GOT3 (cell line): Measurements from ENCODE around the gene SERPINB7.

Experiments used
- DNase-seq: peaks from one replicate; lab custom pipeline; 2025; ENCODE audit warnings: mixed read lengths; lab: John Stamatoyannopoulos, UW

SERPINB7 gene

DNA sequence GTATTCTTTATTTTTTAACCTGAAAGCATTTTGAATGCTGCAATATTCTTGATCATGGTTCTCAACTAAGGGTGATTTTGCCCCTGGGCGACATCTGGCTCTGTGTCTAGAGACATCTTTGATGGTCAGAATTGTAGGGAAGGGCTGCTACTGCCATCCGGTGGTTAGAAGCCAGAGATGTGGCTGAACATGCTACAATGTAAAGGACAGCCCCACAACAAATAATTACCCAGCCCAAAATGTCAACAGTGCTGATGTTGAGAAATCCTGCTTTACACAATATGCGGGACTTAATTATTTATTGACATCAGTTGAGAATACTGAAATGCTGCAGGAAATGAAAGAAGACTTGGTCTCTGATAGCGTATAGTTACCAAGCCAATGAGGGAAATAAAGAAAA lies 74.8 kb downstream of the SERPINB7 start:
- DNase-seq: no peak

DNA sequence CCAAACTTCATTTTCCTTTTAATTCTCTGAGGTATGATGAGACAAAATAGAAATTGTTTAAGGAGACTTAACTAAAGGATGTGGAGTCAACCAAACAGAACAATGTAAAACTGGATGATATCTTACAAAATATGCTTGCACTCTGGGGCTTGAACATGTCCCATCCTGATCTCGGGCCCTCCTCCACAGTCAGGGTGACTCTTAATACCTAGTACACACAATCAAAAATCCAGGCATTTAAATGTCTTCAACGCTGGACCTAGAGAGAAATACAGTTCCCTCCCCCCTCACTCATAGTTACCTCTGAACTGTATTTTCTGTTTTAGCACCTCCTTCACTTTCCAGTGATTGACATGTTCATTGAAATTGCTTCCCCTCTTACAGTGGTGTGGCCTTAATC lies 75.4 kb downstream of the SERPINB7 start:
- DNase-seq: no peak
